HepG2 (cell line): ENCODE results near the gene UBQLN1. TPM values are rescaled to one million over a fixed set of nuclear protein-coding genes. Genes with fewer than 3 reads are reported as not detected.

Experiments
- ATAC-seq: fragments of 200-7000 bp; cut with Tn5 transposase; 3 replicates; pipeline ENCODE4 v1.9.1; 2020; ENCODE audit warnings: mild to moderate bottlenecking, moderate library complexity
- BruUV-seq: library from RNA; stranded (reverse); fragments of 400-500 nt; replicated peaks from 2 replicates; lab custom pipeline; 2021; lab: Mats Ljungman, UMichigan
- CTCF ChIA-PET: fragments of 300-600 bp; formaldehyde crosslinking; extraction: SDS; loops from one replicate; lab custom pipeline; 2021; ENCODE audit warnings: low total read pairs, inconsistent platforms, low intra/inter-chr PET ratio; lab: Yijun Ruan, JAX
- POLR2A ChIA-PET: fragments of 350-600 bp; sonication (Branson Sonifier 250); formaldehyde crosslinking; loops from one replicate; lab custom pipeline; 2020; ENCODE audit warnings: antibody characterized with exemption, inconsistent platforms; lab: Yijun Ruan, JAX
- DNase-seq: peaks from one replicate; pipeline ENCODE4 v3.0.0-alpha.2; 2015; ENCODE audit warnings: low spot score
- FAIRE-seq: peaks from 3 replicates; lab custom pipeline; 2011; peaks lifted over from hg19 to GRCh38; lab: Jason Lieb, UNC
- H2AFZ ChIP-seq: one replicate; pipeline ENCODE4 v1.6.1; 2011; ENCODE audit warnings: low read length, inconsistent platforms
- H3K27ac ChIP-seq: fragments of 300-600 bp; 3 replicates; pipeline ENCODE4 v1.8.0; 2011; ENCODE audit warnings: mixed run types, mild to moderate bottlenecking, mixed read lengths, low read length, inconsistent platforms; ENCODE audit not compliant: insufficient read depth; ENCODE audit errors: extremely low read length
- H3K27me3 ChIP-seq, 2 experiments: fragments of 200-600 bp in 1 of 2; 2 replicates in 1 of 2; 3 replicates in 1 of 2; pipeline versions ENCODE4 v1.6.0 to v1.8.0; 2011; ENCODE audit warnings: low read length in 2 of 2, mild to moderate bottlenecking in 2 of 2, moderate library complexity in 2 of 2, inconsistent platforms in 1 of 2; ENCODE audit not compliant: insufficient read depth in 2 of 2, control insufficient read depth in 1 of 2
- H3K36me3 ChIP-seq, 2 experiments: fragments of 200-600 bp in 1 of 2; replicated peaks in 1 of 2; 2 replicates in 1 of 2; 3 replicates in 1 of 2; pipeline versions ENCODE4 v1.5.1 to v1.8.0; 2011; ENCODE audit warnings: low read length in 2 of 2, inconsistent platforms in 1 of 2; ENCODE audit not compliant: insufficient read depth in 2 of 2, control insufficient read depth in 1 of 2
- H3K4me1 ChIP-seq: 2 replicates; pipeline ENCODE4 v1.5.1; 2012; ENCODE audit warnings: low read length, inconsistent platforms; ENCODE audit not compliant: insufficient read depth
- H3K4me2 ChIP-seq: 2 replicates; pipeline ENCODE4 v1.6.0; 2011; ENCODE audit warnings: low read depth, low read length, inconsistent platforms
- H3K4me3 ChIP-seq, 3 experiments: fragments of 200-600 bp in 1 of 3; sonication (generic), shearing (Covaris generic) in 1 of 3; replicated peaks in 1 of 3; 2 replicates each; pipeline ENCODE4 v1.5.1; 2011 to 2016; ENCODE audit warnings: low read length in 3 of 3, inconsistent platforms in 2 of 3, low read depth in 2 of 3, mild to moderate bottlenecking in 2 of 3, control low read depth in 1 of 3, mixed read lengths in 1 of 3; ENCODE audit not compliant: insufficient read depth in 1 of 3
- H3K79me2 ChIP-seq: one replicate; pipeline ENCODE4 v1.6.1; 2011; ENCODE audit warnings: low read length, inconsistent platforms; ENCODE audit not compliant: insufficient read depth
- H3K9ac ChIP-seq: 2 replicates; pipeline ENCODE4 v1.6.0; 2011; ENCODE audit warnings: mild to moderate bottlenecking, low read depth, low read length, inconsistent platforms; ENCODE audit not compliant: insufficient read depth
- H3K9me3 ChIP-seq: 2 replicates; pipeline ENCODE4 v1.5.1; 2012; ENCODE audit warnings: mild to moderate bottlenecking, low read length
- H4K20me1 ChIP-seq: 2 replicates; pipeline ENCODE4 v1.6.0; 2011; ENCODE audit warnings: inconsistent platforms, mild to moderate bottlenecking, low read length, moderate library complexity; ENCODE audit not compliant: insufficient read depth
- GATA4 ChIP-seq: sonication (generic); IDR thresholded peaks from 2 replicates; pipeline ENCODE4 v1.6.1; 2016; ENCODE audit warnings: antibody characterized with exemption, low read depth, borderline replicate concordance
- HMG20A ChIP-seq: IDR thresholded peaks from 2 replicates; pipeline ENCODE4 v1.6.1; 2016; ENCODE audit warnings: borderline replicate concordance
- JUNB ChIP-seq: sonication (generic); formaldehyde crosslinking; IDR thresholded peaks from 2 replicates; pipeline ENCODE4 v1.8.0; 2022; ENCODE audit warnings: missing genetic modification reagents, mild to moderate bottlenecking, borderline replicate concordance
- ZNF546 ChIP-seq: sonication (generic); formaldehyde crosslinking; conservative IDR thresholded peaks from 2 replicates; pipeline ENCODE4 v1.8.1; 2023; ENCODE audit warnings: mild to moderate bottlenecking, missing genetic modification reagents
- ZNF766 ChIP-seq: sonication (generic); formaldehyde crosslinking; IDR thresholded peaks from 2 replicates; pipeline ENCODE4 v1.5.0; 2020; ENCODE audit warnings: missing genetic modification reagents, borderline replicate concordance
- WGBS: methylation state at CpG from one replicate; pipeline ENCODE4 v1.1.6; 2017; ENCODE audit warnings: low lambda C conversion rate; 5-methylcytosine and 5-hydroxymethylcytosine counted together
- in situ Hi-C: cut with HindIII; loops from 2 replicates; pipeline ENCODE4 v1.10.0; 2017; ENCODE audit warnings: low pct_unique_long_range_greater_than_20kb; ENCODE audit not compliant: extremely low pct_ligation_motif_present
- intact Hi-C: fragments of 100-400 bp; cut with micrococcal nuclease; formaldehyde crosslinking; loops from one replicate; pipeline ENCODE4 v1.10.0; 2022; ENCODE audit not compliant: unreplicated experiment
- polyA plus RNA-seq, 8 experiments: library from polyadenylated mRNA; depleted of rRNA in 3 of 8; stranded (reverse) in 7 of 8; unstranded in 1 of 8; fragments of >200 nt; fragmentation: Illumina TruSeq in 4 of 8; extraction: Trizol in 4 of 8; gene quantifications; 2 replicates each; pipeline versions ENCODE4 v1.2.1 to v1.2.3, GENCODE V29; 2011 to 2016; ENCODE audit warnings: low read depth in 4 of 8, missing spikeins in 1 of 8, mixed read lengths in 1 of 8; ENCODE audit not compliant: insufficient read depth in 1 of 8
- total RNA-seq, 5 experiments: library from RNA; depleted of rRNA; stranded (reverse); fragments of >200 nt; fragmentation: Illumina TruSeq; extraction: Trizol; gene quantifications; 2 replicates each; pipeline ENCODE4 v1.2.3, GENCODE V29; 2016; ENCODE audit warnings: low read depth in 1 of 5
- TF ChIP-seq, protein P1 (sequence below): sonication (generic); formaldehyde crosslinking; IDR thresholded peaks from 2 replicates; pipeline ENCODE4 v1.5.0; 2020; ENCODE audit warnings: mild to moderate bottlenecking, missing genetic modification reagents
- TF ChIP-seq, protein P2 (sequence below): sonication (generic); formaldehyde crosslinking; IDR thresholded peaks from 2 replicates; pipeline ENCODE4 v1.4.0; 2020; ENCODE audit warnings: missing genetic modification reagents
- TF ChIP-seq, protein P3 (sequence below): sonication (generic); formaldehyde crosslinking; IDR thresholded peaks from 2 replicates; pipeline ENCODE4 v1.4.0; 2020; ENCODE audit warnings: missing genetic modification reagents

The UBQLN1 gene
- total and polyA plus RNA-seq, 2 of the 13 experiments (the other 11 are each of a cell fraction or from before 2014, with no cell fraction given): 78.1 to 83.8 TPM

DNA sequence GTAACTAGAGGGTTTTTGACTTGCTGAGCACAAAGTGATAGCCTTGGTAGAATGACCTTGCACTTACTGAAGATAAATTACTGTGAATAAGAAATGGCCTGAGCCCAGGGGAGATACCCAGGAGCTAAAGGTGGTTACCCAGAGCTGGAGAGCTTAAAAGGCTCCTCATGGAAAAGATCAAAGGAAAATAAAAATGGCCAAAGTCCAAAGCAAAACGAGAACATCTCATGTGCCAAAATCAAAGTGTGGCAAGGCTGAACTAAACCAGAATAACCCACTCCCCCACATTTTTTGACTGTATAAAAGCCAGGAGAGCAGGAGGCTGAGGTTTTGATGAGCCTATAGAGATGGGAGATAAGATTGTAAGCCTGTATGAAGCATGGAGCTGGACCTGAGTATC is 70.4 kb downstream of the UBQLN1 start:
- ATAC-seq: no peak
- in situ Hi-C loops (no loop called here), intact Hi-C loops (no loop called here)
- Histone ChIP-seq H3K27ac (no peak overlapping the region), H2AFZ (no peak overlapping the region), H4K20me1 (no peaks in the 10 kb centered on the region), H3K4me3 (no peak overlapping the region), H3K4me2 (no peak overlapping the region), H3K4me1 (peaks cover 23% of the 10 kb centered on the region), H3K36me3 (0 out of 5 replicates have a peak, but pooled peaks cover 0 to 3% of the 10 kb centered on the region in 2 experiments), H3K79me2 (no peaks in the 10 kb centered on the region), H3K9ac (no peak overlapping the region), H3K27me3 (no peaks in the 10 kb centered on the region), H3K9me3 (no peaks in the 10 kb centered on the region)
- ChIA-PET POLR2A (interaction anchor here (1.5 to 2.1 kb wide), 3 partner anchors 8 to 16 kb away, joined by 4 to 12 read pairs (median 7); partner anchors contain the start of gene IDNK), CTCF (no interaction called here)
- peak; percentile 23 for DNase-seq
- TF ChIP-seq ZNF766 (CRISPR knock-in tag): no peak
- TF ChIP-seq, protein P1, sequence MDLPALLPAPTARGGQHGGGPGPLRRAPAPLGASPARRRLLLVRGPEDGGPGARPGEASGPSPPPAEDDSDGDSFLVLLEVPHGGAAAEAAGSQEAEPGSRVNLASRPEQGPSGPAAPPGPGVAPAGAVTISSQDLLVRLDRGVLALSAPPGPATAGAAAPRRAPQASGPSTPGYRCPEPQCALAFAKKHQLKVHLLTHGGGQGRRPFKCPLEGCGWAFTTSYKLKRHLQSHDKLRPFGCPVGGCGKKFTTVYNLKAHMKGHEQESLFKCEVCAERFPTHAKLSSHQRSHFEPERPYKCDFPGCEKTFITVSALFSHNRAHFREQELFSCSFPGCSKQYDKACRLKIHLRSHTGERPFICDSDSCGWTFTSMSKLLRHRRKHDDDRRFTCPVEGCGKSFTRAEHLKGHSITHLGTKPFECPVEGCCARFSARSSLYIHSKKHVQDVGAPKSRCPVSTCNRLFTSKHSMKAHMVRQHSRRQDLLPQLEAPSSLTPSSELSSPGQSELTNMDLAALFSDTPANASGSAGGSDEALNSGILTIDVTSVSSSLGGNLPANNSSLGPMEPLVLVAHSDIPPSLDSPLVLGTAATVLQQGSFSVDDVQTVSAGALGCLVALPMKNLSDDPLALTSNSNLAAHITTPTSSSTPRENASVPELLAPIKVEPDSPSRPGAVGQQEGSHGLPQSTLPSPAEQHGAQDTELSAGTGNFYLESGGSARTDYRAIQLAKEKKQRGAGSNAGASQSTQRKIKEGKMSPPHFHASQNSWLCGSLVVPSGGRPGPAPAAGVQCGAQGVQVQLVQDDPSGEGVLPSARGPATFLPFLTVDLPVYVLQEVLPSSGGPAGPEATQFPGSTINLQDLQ (CRISPR knock-in tag): no peak
- TF ChIP-seq, protein P2, sequence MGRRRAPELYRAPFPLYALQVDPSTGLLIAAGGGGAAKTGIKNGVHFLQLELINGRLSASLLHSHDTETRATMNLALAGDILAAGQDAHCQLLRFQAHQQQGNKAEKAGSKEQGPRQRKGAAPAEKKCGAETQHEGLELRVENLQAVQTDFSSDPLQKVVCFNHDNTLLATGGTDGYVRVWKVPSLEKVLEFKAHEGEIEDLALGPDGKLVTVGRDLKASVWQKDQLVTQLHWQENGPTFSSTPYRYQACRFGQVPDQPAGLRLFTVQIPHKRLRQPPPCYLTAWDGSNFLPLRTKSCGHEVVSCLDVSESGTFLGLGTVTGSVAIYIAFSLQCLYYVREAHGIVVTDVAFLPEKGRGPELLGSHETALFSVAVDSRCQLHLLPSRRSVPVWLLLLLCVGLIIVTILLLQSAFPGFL (CRISPR knock-in tag): no peak
- no peak for TF ChIP-seq JUNB (CRISPR knock-in tag)
- TF ChIP-seq, protein P3, sequence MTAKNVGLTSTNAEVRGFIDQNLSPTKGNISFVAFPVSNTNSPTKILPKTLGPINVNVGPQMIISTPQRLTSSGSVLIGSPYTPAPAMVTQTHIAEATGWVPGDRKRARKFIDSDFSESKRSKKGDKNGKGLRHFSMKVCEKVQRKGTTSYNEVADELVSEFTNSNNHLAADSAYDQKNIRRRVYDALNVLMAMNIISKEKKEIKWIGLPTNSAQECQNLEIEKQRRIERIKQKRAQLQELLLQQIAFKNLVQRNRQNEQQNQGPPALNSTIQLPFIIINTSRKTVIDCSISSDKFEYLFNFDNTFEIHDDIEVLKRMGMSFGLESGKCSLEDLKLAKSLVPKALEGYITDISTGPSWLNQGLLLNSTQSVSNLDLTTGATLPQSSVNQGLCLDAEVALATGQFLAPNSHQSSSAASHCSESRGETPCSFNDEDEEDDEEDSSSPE (CRISPR knock-in tag): no peak
- no peak for TF ChIP-seq HMG20A (CRISPR knock-in tag)
- TF ChIP-seq GATA4: no peak
- TF ChIP-seq ZNF546 (CRISPR knock-in tag): no peak
- no TSS peak for BruUV-seq
- 28% methylated on average over 1 of the region's 1 CpG for WGBS
- no peak for FAIRE-seq
